Cortex of kidney (tissue), 1 donor: Measurements from ENCODE around the gene B3GNT5.

ENCODE experiments used
- DNase-seq: peaks from one replicate; lab custom pipeline; 2025; lab: John Stamatoyannopoulos, UW

Gene B3GNT5

DNA sequence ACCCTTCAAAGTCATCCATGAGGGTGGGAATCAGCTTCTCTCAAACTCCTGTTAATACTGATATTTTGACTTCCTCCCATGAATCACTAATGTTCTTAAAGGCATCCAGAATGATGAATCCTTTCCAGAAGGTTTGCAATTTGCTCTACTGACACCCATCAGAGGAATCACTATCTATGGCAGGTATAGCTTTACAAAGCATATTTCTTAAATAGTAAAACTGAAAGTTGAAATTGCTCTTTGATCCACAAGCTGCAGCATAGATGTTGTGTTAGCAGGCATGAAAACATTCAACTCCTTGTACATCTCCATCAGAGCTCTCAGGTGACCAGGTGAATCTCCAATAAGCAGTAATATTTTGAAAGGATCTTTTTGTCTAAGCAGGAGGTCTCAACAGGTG lies 66.3 kb downstream of the B3GNT5 start:
- DNase-seq: no peak
